ENCODE measurements around the gene MCHR1. TPM values are rescaled to one million over a fixed set of nuclear protein-coding genes. Genes with fewer than 3 reads are reported as not detected.

MCHR1 gene
- total and polyA plus RNA-seq, 4 donors, result 0.23 to 2.4 (median 1.1) TPM

GRCh38 chr22:40642316-40642715, 37.0 kb upstream of the MCHR1 start:
- WGBS, result 95% methylated on average over 4 of the region's 4 CpGs
- no peak overlapping the region for H3K4me3 ChIP-seq (ENCODE audit: low read depth in 1 of 3, low read length in 3 of 3)
- no peaks in the 10 kb centered on the region for H3K9me3 ChIP-seq (ENCODE audit: control insufficient read depth in 4 of 4, low read length in 3 of 4)
- H3K27me3 ChIP-seq (ENCODE audit: control insufficient read depth in 4 of 4, insufficient read depth in 4 of 4, low read length in 3 of 4), result no peaks in the 10 kb centered on the region
- H3K27ac ChIP-seq (ENCODE audit: low read depth in 1 of 2, low read length in 2 of 2), result no peak overlapping the region
- H3K9ac ChIP-seq (ENCODE audit: low read depth in 1 of 2, low read length in 2 of 2), result no peak overlapping the region
- no peaks in the 10 kb centered on the region for H3K36me3 ChIP-seq (ENCODE audit: control insufficient read depth in 4 of 4, insufficient read depth in 3 of 4, low read depth in 1 of 4, low read length in 3 of 4)
- no peak for DNase-seq (ENCODE audit: low spot score)
- peaks cover 2 to 10% (median 3%) of the 10 kb centered on the region in 4 donors for H3K4me1 ChIP-seq (ENCODE audit: control insufficient read depth in 4 of 4, insufficient read depth in 4 of 4, low read length in 3 of 4)
- no peak for TF ChIP-seq NR2F2 (IDR thresholded peaks at IDR 0.05)
- no peak for TF ChIP-seq FOXA2 (IDR thresholded peaks at IDR 0.05)
- TF ChIP-seq TAF1 (conservative IDR thresholded peaks at IDR 0.05), result no peak
- TF ChIP-seq CTCF (IDR thresholded peaks at IDR 0.05; ENCODE audit: low read depth, low read length, missing input control), result no peak
- TF ChIP-seq JUND (IDR thresholded peaks at IDR 0.05), result no peak
- no peak for TF ChIP-seq RXRA (IDR thresholded peaks at IDR 0.05)
- TF ChIP-seq HNF4A (conservative IDR thresholded peaks at IDR 0.05), result no peak
- TF ChIP-seq GABPA (IDR thresholded peaks at IDR 0.05 in 1 of 2, conservative IDR thresholded peaks at IDR 0.05 in 1 of 2), result no peak
- no peak for TF ChIP-seq HNF4G (IDR thresholded peaks at IDR 0.05)
- TF ChIP-seq ZBTB33 (IDR thresholded peaks at IDR 0.05), result no peak
- TF ChIP-seq SP1 (IDR thresholded peaks at IDR 0.05), result no peak
- TF ChIP-seq RAD21 (IDR thresholded peaks at IDR 0.05), result no peak
- no peak for TF ChIP-seq EGR1 (IDR thresholded peaks at IDR 0.05; ENCODE audit: low read depth in 2 of 2)
- no peak for TF ChIP-seq ATF3 (IDR thresholded peaks at IDR 0.05)
- TF ChIP-seq FOXA1 (IDR thresholded peaks at IDR 0.05), result no peak
- no peak for TF ChIP-seq REST (IDR thresholded peaks at IDR 0.05)
- TF ChIP-seq MAX (IDR thresholded peaks at IDR 0.05), result no peak
- TF ChIP-seq YY1 (IDR thresholded peaks at IDR 0.05), result no peak
